H1 (cell line): ENCODE measurements around the gene PLXNA4. TPM values are rescaled to one million over a fixed set of nuclear protein-coding genes. Genes with fewer than 3 reads are reported as not detected.

Experiments
- CHD1 ChIP-seq: IDR thresholded peaks from 2 replicates; pipeline ENCODE4 v1.6.1; 2012; ENCODE audit warnings: low read depth, low read length, improper control_type of control experiment
- CHD7 ChIP-seq: fragments of 300-600 bp; sonication (generic); IDR thresholded peaks from 2 replicates; pipeline ENCODE4 v1.7.1; 2012; ENCODE audit warnings: low read length, moderate library complexity, mild to moderate bottlenecking, inconsistent platforms; ENCODE audit not compliant: insufficient replicate concordance
- EZH2 ChIP-seq: fragments of 200-600 bp; sonication (generic); IDR thresholded peaks from 2 replicates; pipeline ENCODE4 v1.7.1; 2012; ENCODE audit warnings: low read depth, mild to moderate bottlenecking, moderate library complexity, low read length, inconsistent platforms; ENCODE audit not compliant: severe bottlenecking
- GABPA ChIP-seq: IDR thresholded peaks from 2 replicates; pipeline ENCODE4 v1.6.1; 2011; ENCODE audit warnings: mild to moderate bottlenecking, low read length, moderate library complexity, borderline replicate concordance; ENCODE audit not compliant: insufficient read depth
- KDM5A ChIP-seq: fragments of 200-600 bp; IDR thresholded peaks from 2 replicates; pipeline ENCODE4 v1.7.1; 2012; ENCODE audit warnings: mild to moderate bottlenecking, low read length, inconsistent platforms, mixed read lengths
- PHF8 ChIP-seq: fragments of 200-600 bp; sonication (generic); conservative IDR thresholded peaks from 2 replicates; pipeline ENCODE4 v1.7.1; 2012; ENCODE audit warnings: low read depth, mild to moderate bottlenecking, inconsistent platforms, low read length, moderate library complexity
- RXRA ChIP-seq: IDR thresholded peaks from 2 replicates; pipeline ENCODE4 v1.6.1; 2011; ENCODE audit warnings: low read depth, mild to moderate bottlenecking, low read length, moderate library complexity; ENCODE audit not compliant: insufficient read depth
- SIN3A ChIP-seq, 2 experiments: IDR thresholded peaks in 1 of 2; conservative IDR thresholded peaks in 1 of 2; 2 replicates each; pipeline ENCODE4 v1.6.1; 2011 to 2012; ENCODE audit warnings: low read length in 2 of 2, improper control_type of control experiment in 1 of 2, low read depth in 1 of 2, mild to moderate bottlenecking in 1 of 2
- polyA plus RNA-seq, 7 experiments: library from polyadenylated mRNA; depleted of rRNA in 3 of 7; stranded (reverse) in 5 of 7; unstranded in 2 of 7; fragments of >200 nt in 5 of 7; fragments of 200-250 nt in 2 of 7; gene quantifications; 1 replicate in 5 of 7; 2 replicates in 1 of 7; 4 replicates in 1 of 7; pipeline versions ENCODE4 v1.2.1 to v1.2.3, GENCODE V29; 2011 to 2013; ENCODE audit warnings: missing spikeins in 2 of 7, mixed read lengths in 2 of 7
- total RNA-seq: library from RNA; stranded (reverse); fragmentation: NEBNext Ultra II Directional; extraction: Animal tissue kit (Norgen Biotek cat#: 25700); gene quantifications from 2 replicates; pipeline ENCODE4 v1.2.1, GENCODE V29; 2021
- TF ChIP-seq, protein P1 (sequence below): IDR thresholded peaks from 2 replicates; pipeline ENCODE4 v1.6.1; 2011; ENCODE audit warnings: low read length, improper control_type of control experiment

Gene PLXNA4
- total and polyA plus RNA-seq, 2 of the 8 experiments (the other 6 are each of a cell fraction or from before 2014, with no cell fraction given): 0.76 to 0.79 TPM

- no peak for TF ChIP-seq CHD7
- TF ChIP-seq SIN3A (conservative IDR thresholded peaks at IDR 0.05 in 1 of 2, IDR thresholded peaks at IDR 0.05 in 1 of 2; ENCODE audit: low read depth in 1 of 2, low read length in 2 of 2): no peak
- TF ChIP-seq, protein P1, sequence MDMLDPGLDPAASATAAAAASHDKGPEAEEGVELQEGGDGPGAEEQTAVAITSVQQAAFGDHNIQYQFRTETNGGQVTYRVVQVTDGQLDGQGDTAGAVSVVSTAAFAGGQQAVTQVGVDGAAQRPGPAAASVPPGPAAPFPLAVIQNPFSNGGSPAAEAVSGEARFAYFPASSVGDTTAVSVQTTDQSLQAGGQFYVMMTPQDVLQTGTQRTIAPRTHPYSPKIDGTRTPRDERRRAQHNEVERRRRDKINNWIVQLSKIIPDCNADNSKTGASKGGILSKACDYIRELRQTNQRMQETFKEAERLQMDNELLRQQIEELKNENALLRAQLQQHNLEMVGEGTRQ: no peak
- TF ChIP-seq RXRA: no peak
- TF ChIP-seq GABPA: no peak
- TF ChIP-seq EZH2: no peak
- TF ChIP-seq CHD1: no peak
- TF ChIP-seq PHF8: no peak
- no peak for TF ChIP-seq KDM5A
Measured at GRCh38 chr7:132579260-132579899, 3.1 kb upstream of the PLXNA4 start (continued).
